T follicular helper cell (primary cell): ENCODE measurements around the gene RNF20.
"Not testable (repeated sequence)": the region's sequence is repeated elsewhere in the genome, so short reads cannot be mapped to it uniquely, and the experiment has no call there.

Source experiments
- DNase-seq: peaks from one replicate; pipeline ENCODE4 v3.0.0-alpha.2; 2020; ENCODE audit warnings: low read depth
- total RNA-seq, 2 experiments: gene quantifications; one replicate each; lab custom pipeline; 2026; lab: John Stamatoyannopoulos, UW

The RNF20 gene
- 69.9 to 74.6 reads per million in 2 experiments for total RNA-seq

- peak; percentile 99 for DNase-seq
Measured at GRCh38 chr9:101533334-101534204, at the start of gene RNF20. RNF20 (plus strand) TSS chr9:101533853; CDS start chr9:101535424, 1,571 bp downstream.

- no peak for DNase-seq
Measured at GRCh38 chr9:101484046-101484445, 49.6 kb upstream of the RNF20 start.

- no peak for DNase-seq
Measured at GRCh38 chr9:101485924-101486692, 47.5 kb upstream of the RNF20 start.

- no peak for DNase-seq
Measured at GRCh38 chr9:101486693-101487442, 46.8 kb upstream of the RNF20 start.

- DNase-seq = no peak
Measured at GRCh38 chr9:101487443-101487840, 46.2 kb upstream of the RNF20 start.

- no peak for DNase-seq
Measured at GRCh38 chr9:101495810-101496209, 37.8 kb upstream of the RNF20 start.

- DNase-seq = no peak
Measured at GRCh38 chr9:101498323-101498722, 35.3 kb upstream of the RNF20 start.

- DNase-seq = no peak
Measured at GRCh38 chr9:101504188-101504587, 29.5 kb upstream of the RNF20 start.

- DNase-seq = no peak
Measured at GRCh38 chr9:101508211-101508610, 25.4 kb upstream of the RNF20 start.

- DNase-seq = no peak
Measured at GRCh38 chr9:101509572-101509971, 24.1 kb upstream of the RNF20 start.

GRCh38 chr9:101510459-101510858, 23.2 kb upstream of the RNF20 start:
- no peak for DNase-seq

- no peak for DNase-seq
Measured at GRCh38 chr9:101511009-101511408, 22.6 kb upstream of the RNF20 start.

GRCh38 chr9:101512116-101512515, 21.5 kb upstream of the RNF20 start:
- DNase-seq = no peak

- no peak for DNase-seq
Measured at GRCh38 chr9:101513351-101513750, 20.3 kb upstream of the RNF20 start.

- DNase-seq = no peak
Measured at GRCh38 chr9:101514071-101514470, 19.6 kb upstream of the RNF20 start.

GRCh38 chr9:101516655-101517054, 17.0 kb upstream of the RNF20 start:
- DNase-seq = no peak

- DNase-seq = not testable (repeated sequence)
Measured at GRCh38 chr9:101518489-101518888, 15.2 kb upstream of the RNF20 start.

- no peak for DNase-seq
Measured at GRCh38 chr9:101524371-101524770, 9.3 kb upstream of the RNF20 start.

- no peak for DNase-seq
Measured at GRCh38 chr9:101527066-101527465, 6.6 kb upstream of the RNF20 start.

GRCh38 chr9:101528015-101528414, 5.6 kb upstream of the RNF20 start:
- DNase-seq = no peak

- peak; percentile 50 for DNase-seq
Measured at GRCh38 chr9:101530076-101530711, 3.5 kb upstream of the RNF20 start.

GRCh38 chr9:101536351-101536750, 2.7 kb downstream of the RNF20 start:
- DNase-seq = no peak
